ENCODE data around the gene FYN.

- no peak for TF ChIP-seq FOXK1 (CRISPR knock-in tag; IDR thresholded peaks at IDR 0.05; ENCODE audit: borderline replicate concordance)
- TF ChIP-seq PURB (CRISPR knock-in tag; IDR thresholded peaks at IDR 0.05; ENCODE audit: low read depth): no peak
- TF ChIP-seq CREB1 (IDR thresholded peaks at IDR 0.05): no peak
- TF ChIP-seq CREB1 (CRISPR knock-in tag; IDR thresholded peaks at IDR 0.05): no peak
- TF ChIP-seq KLF1 (tag; IDR thresholded peaks at IDR 0.05): no peak
- TF ChIP-seq NR2C1 (IDR thresholded peaks at IDR 0.05): no peak
- TF ChIP-seq NR2C1 (tag; IDR thresholded peaks at IDR 0.05): no peak
- TF ChIP-seq RAD21 (CRISPR knock-in tag; conservative IDR thresholded peaks at IDR 0.05 in 1 of 2, IDR thresholded peaks at IDR 0.05 in 1 of 2): no peak
- TF ChIP-seq, protein P1, sequence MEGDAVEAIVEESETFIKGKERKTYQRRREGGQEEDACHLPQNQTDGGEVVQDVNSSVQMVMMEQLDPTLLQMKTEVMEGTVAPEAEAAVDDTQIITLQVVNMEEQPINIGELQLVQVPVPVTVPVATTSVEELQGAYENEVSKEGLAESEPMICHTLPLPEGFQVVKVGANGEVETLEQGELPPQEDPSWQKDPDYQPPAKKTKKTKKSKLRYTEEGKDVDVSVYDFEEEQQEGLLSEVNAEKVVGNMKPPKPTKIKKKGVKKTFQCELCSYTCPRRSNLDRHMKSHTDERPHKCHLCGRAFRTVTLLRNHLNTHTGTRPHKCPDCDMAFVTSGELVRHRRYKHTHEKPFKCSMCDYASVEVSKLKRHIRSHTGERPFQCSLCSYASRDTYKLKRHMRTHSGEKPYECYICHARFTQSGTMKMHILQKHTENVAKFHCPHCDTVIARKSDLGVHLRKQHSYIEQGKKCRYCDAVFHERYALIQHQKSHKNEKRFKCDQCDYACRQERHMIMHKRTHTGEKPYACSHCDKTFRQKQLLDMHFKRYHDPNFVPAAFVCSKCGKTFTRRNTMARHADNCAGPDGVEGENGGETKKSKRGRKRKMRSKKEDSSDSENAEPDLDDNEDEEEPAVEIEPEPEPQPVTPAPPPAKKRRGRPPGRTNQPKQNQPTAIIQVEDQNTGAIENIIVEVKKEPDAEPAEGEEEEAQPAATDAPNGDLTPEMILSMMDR (IDR thresholded peaks at IDR 0.05 in 2 of 3, conservative IDR thresholded peaks at IDR 0.05 in 1 of 3; ENCODE audit: insufficient read depth in 2 of 3, low read depth in 1 of 3, low read length in 3 of 3): no peak
- no peak for TF ChIP-seq SREBF2 (CRISPR knock-in tag; IDR thresholded peaks at IDR 0.05)
- TF ChIP-seq ZNF124 (CRISPR knock-in tag; IDR thresholded peaks at IDR 0.05): no peak
- no peak for TF ChIP-seq HCFC1 (IDR thresholded peaks at IDR 0.05; ENCODE audit: low read depth, low read length)
- no peak for TF ChIP-seq EZH2 (IDR thresholded peaks at IDR 0.05; ENCODE audit: borderline replicate concordance, low read depth, low read length)
- no peak for TF ChIP-seq SP1 (CRISPR knock-in tag; IDR thresholded peaks at IDR 0.05)
- TF ChIP-seq ZNF212 (CRISPR knock-in tag; IDR thresholded peaks at IDR 0.05): no peak
- TF ChIP-seq TCF7L2 (IDR thresholded peaks at IDR 0.05; ENCODE audit: low read depth, low read length): no peak
Observed at GRCh38 chr6:111764238-111765175, 108.7 kb downstream of the FYN start.

Data from K562 (cell line).